OCI-M1 (cell line): ENCODE measurements around the gene STXBP5.

Source experiments
- DNase-seq: peaks from one replicate; lab custom pipeline; 2025; lab: John Stamatoyannopoulos, UW

STXBP5 gene

DNA sequence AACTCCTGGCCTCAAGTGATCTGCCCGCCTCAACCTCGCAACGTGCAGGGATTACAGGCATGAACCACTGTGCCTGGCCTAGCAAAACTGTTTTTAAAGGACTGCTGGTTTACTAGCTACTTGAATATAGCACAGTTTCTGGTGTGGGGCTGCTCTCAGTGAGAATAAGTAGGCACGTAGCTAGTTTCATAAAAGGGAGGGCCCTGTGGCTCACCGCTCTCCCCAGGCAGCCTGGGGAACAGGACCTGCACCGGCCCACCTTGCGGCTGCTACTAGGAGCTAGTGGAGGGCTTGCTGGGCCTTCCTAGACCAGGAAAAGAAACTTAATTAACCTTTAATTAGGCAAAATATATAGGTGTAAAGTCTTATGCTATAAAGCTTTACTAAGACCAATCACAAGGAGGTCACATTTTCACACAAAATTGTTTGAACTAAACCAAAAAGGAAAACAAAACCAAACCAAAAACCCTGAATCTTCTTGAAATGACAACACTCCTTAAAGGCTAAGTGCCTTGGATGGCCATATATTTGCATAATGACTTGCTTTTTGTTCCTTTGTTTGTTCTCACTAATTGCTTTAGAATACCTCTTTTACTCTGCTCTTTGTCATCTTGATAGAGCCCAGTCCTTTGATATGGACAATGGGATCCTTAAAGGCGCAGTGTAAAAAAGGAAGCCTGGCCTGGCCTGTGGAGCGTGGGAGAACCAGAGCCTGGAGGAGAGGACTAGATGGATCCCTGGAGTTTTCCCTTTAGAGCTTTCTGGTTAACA, 234.7 kb downstream of the STXBP5 start:
- DNase-seq, result no peak
